Activated naive CD4-positive, alpha-beta T cell (primary cell): ENCODE data around the gene TMEM169.

ENCODE experiments used
- DNase-seq, 4 experiments: peaks; one replicate each; lab custom pipeline; 2025; lab: John Stamatoyannopoulos, UW

TMEM169 gene, protein sequence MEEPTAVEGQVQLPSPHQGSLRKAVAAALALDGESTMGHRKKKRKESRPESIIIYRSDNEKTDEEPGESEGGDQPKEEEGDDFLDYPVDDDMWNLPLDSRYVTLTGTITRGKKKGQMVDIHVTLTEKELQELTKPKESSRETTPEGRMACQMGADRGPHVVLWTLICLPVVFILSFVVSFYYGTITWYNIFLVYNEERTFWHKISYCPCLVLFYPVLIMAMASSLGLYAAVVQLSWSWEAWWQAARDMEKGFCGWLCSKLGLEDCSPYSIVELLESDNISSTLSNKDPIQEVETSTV

DNA sequence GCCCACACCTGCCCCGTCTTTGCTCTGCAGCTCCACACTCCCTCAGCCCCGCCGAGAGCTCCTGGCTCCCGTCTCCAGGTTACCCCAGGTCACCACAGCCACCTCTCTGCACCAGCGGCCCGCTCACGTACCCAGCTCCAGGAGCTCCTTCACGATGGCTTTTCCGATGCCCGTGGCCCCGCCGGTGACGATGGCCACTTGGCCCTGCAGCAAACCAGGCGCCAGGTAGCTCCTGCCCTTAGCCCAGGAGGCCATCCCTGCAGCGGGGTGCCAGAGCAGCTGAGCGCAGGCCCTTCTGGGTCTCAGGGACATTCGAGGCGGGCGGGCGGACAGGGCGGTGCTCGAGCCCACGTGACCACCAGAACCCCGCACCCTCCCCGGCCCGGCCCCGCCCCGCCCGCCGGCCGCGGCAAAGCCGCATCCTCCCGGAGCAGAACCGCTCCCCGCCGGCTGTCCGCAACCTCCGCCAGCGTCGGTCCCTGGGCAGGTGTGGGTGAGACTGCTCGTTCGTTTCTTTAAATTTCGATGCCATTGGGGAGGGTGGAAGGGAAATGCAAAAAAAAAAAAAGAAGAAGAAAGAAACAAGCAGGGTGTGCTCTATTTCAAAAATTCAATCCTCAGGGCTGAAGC lies at the start of gene TMEM169, which contains the start of gene PECR:
Gene TMEM169, plus strand, starts transcription at position 433 of the 630 bp plus-strand sequence. CDS start 14,045 bp downstream, outside the sequence.
Gene PECR, minus strand, starts transcription at position 323 of the 630 bp plus-strand sequence. Its CDS starts 68 bp downstream, at position 255.
- peak; percentile 27 to 67 (median 39) for DNase-seq

DNA sequence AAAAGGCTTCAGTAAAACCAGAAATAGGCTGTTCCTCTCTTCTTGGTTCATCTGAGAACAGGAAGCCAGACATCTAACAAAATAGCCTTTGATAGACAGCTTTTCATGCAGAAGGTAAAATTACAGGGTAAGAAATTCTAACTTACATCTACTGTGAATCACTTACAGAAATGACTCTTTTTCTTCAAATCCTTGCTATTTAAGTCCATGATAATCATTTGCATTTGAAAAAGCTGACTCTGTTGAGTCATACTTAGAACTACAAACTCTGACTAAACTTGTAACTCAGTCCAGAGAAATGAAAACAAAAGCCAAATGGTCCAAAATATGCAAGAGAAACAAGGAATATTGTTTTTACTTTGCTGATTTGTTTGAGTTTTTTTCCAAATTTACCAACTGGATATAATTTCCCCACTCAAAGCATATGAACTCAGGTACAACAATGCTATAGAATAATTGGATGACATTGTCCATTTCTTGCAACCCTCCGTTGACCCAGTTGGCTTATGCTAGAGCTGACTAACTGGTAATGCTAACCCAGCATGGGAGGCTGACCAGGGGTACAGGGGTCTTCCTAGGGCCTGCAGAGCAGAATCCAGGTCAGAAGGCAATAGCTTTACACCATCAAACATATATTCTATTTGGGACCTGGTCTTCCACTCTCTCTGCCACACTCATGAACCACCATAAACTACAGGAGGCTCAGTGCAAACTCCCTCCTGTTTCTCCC lies 49.6 kb upstream of the TMEM169 start:
- DNase-seq = no peak

DNA sequence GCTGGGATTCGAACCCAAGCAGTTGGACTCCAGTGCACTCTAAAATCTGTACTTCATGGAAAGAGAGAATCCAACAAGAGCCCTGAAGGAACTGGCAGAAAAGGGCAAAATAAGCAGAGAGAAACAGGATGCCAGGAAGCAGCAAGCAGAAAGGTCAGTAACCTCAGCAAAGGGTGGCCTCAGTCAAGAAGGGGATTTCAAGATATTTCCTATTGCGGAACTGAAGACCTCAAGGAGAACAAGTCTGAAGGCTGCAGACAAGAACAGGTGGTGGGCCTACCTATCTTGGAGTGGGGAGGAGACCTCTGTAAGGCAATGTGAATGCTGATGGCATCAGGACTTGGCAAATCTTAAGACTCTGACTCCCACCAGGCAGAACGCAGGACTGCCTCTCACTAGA lies 48.3 kb upstream of the TMEM169 start:
- no peak for DNase-seq

DNA sequence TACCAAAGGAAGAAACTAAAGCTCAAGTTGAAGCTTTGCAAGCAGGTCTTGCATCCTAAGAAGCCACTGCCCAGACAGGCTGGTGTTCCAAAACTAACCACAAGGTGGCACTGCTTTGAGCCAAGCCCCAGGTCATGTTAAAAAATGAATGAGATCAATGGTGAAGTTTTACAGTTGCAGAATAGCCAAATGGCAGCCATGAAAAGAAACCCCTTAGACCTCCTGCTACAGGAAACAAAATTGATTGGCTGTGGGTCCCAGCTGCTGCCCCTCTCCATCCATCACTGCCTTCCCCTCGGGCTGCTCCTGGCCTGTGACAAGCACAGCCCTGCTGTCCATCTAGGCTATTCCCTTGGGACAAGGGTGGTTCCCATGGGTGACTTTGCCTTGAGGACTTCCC lies 47.7 kb upstream of the TMEM169 start:
- peak; percentile 28 to 72 (median 70) for DNase-seq

DNA sequence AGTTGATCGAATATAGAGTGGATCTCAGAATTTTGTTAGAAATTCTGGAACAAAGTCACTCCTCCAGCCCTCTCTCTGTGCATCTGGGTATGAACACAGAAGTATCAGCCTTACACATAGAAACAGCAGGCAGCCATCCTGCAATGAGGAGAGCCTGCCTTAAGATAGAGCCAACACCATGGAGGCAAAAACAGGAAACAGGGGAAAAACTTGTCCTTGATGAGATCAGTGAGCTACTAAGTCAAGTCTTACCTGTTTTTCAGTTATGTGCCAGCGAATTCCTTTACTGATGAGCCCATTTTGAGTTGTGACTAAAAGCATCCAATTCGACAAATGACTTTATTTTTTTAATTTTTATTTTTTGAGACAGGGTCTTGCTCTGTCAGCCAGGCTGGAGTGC lies 41.8 kb upstream of the TMEM169 start:
- no peak for DNase-seq

DNA sequence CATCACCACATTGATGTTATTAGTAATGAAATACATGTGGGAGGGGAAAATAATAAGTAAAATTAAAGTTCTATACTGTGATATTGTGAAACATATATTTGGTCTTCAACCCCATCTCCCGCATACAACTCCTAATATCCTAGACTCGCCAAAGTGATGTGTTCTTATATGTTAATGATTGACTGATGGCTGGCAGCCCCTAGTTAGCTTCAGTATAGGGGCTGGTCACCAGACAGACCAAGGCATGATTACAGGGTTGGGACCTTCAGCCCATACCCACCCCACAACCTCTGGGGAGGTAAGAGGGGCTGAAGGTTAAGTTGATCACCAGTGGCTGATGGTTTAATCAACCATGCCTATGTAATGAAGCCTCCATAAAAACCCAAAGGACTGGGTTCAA lies 40.3 kb upstream of the TMEM169 start:
- no peak for DNase-seq

DNA sequence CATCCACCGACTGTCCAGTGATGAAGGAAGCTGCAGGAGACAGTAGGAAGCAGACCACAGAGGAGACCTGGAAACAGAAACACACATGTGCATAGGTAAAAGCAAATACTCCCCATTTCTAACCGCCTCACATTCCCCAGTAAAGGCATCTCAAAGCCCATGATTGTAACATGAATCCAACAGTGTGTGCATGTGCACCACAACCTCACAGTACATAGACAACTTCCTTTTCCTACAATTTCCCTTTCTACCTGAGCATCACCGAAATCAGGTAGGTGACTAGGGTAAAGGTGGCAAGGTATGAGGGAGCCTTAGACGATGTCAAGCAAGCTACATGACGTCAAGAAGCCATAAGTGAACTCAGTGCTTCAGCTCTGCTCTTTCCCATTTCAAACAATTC lies 37.8 kb upstream of the TMEM169 start:
- DNase-seq = no peak

DNA sequence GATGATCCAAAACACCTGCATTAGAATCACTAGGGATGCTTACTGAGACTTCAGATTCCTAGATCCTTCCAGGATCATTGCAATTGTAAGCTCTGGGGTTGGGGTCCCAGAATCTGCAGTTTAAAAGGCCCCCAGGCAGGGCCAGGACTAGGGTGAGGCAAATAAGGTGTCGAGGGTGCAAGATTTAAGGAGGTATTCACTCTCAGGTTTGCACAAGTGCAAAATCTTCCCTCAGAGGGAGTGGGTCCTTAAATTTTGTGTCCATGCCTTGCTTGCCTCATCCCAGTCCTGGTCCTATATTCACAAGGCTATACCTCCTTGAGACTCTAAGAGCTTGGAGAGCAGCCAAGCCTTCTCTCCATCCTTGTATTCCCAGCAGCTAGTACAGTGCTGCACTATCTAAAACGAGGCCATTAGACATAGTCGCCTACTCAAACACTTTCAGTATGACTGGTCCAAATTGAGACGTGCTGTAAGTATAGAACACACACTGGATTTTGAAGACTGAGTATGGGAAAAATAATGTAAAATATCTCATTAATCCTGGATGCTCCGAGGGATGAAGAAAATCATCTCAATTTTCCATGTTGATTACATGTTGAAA lies 36.7 kb upstream of the TMEM169 start:
- no peak for DNase-seq

DNA sequence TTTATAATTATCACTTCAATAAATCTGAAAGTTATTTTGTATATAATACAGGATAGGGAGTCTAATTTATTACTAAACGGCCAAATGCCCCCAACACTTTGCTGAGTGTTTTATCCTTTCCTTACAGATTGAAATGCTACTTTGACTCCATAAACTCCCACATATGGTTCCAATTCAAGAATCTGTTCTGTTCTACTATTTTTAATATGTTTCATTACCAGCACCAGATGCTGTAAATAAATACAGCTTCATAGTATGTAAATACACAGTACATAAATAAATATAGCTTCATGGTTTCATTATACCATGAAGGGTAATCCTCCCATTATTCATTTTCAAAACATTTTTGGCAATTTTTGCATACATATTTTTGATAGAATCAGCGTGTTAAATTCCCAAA lies 34.3 kb upstream of the TMEM169 start:
- DNase-seq = no peak

DNA sequence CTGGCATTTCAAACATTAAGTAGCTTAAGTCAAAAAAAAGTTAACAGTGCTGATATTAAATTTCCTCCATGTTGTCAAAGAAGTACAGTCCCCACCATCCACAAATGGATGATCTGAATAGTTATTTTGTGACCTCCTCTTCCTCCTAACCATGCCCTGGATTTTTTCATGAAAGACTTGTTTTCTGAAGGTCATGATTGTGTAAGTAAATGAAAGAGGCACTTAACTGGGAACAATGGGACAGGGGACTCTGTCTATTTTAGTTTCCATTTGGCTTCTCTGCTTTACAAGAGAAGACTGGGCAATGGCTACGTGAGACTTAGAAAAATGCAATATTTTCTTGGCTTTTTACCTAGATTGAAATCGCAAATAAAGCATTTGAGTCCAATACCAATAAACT lies 32.3 kb upstream of the TMEM169 start:
- DNase-seq = no peak

DNA sequence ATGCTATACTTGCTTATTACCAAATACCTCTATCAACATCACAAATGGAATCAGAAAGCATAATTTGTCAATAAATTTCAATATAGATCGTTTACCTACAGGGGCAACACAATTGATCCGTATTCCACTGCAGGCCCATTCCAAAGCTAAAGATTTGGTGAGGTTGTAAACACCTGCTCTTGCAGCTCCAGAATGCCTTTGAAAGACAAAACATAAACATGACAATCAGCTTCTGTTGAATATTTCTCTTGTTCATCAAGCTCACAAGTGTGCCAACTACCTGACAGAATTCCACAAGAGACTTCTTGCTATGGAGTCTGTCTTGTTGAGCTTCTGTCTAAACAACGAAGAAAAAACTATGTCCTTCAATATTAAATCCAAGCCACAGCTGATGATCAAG lies 30.4 kb upstream of the TMEM169 start:
- no peak for DNase-seq

DNA sequence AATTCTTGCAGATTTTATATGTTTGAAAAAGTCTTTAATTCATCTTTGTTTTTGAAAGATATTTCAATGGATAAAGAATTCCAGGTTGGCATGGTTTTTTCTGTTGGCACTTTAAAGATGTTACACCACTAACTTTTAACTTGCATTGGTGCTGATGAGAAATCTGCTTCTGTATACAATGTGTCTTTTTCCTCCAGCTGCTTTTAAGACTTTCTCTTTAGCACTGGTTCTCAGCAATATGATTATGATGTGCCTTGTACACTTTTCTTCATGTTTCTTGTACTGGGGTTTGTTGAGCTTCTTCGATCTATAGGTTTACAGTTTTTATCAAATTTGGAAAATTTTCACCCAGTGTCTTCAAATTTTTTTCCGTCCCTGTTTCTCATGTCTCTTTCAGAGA lies 29.3 kb upstream of the TMEM169 start:
- DNase-seq = no peak

DNA sequence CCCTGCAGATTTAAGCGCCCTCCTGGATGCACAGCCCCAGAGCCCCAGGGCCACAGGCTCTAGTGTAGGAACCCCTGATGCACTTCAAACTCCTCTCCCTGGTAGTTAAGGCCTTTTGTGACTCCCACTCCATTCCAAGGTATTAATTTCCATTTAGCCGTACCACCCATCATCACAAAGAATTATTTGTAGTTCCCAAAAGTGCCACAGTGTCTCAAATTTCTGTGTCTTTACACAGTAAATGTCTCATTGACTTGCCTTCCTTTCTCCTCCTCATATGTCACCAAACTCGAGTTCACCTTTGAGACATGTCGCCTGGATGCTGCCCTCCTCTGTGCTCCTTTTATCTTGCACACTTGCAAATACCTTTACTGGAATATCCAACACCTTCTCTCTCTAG lies 26.0 kb upstream of the TMEM169 start:
- DNase-seq = no peak

DNA sequence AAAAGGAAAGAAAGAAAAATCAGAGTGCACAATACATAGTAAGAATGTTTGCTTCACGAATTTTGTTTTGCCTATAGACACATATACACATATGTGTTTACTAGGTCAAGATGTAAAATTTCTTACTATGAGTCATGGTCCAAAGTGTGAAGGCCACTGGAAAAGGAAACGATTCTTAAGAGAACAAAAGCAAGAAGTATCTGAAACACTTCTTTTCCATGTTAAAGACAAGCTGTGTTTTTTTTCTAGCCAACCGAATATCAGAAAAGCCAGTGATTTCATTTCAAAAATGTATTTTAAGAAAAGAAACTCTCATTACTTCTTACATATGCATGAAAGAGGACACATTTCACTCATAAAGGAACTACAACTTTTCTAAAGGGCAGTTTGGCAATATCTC lies 25.0 kb upstream of the TMEM169 start:
- DNase-seq = no peak

DNA sequence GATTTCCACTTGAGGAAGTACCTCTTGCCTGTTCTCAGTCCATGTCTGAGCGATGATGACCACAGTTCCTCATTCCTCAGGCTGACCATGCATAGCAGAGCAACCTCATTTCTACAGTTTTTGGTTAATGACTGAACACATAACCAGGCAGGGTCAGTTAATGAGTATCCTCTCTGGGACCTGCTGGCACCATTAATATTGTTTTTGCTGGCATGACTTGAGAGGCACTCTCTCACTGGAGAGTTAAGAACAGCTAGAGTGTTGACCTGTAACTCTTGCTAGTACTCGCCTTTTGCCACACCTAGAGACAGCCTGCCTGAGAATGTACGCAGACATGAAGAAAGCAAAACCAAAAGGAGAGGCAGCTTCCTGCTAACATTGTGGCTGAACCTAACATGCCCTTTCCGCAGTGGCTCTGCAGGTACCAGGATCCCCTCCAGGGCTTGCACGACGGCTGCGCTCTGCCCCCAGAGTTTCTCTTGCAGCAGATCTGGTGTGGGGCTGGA lies 24.0 kb upstream of the TMEM169 start:
- DNase-seq = peak in 3 of 4 experiments; percentile 9 to 32 (median 28)

DNA sequence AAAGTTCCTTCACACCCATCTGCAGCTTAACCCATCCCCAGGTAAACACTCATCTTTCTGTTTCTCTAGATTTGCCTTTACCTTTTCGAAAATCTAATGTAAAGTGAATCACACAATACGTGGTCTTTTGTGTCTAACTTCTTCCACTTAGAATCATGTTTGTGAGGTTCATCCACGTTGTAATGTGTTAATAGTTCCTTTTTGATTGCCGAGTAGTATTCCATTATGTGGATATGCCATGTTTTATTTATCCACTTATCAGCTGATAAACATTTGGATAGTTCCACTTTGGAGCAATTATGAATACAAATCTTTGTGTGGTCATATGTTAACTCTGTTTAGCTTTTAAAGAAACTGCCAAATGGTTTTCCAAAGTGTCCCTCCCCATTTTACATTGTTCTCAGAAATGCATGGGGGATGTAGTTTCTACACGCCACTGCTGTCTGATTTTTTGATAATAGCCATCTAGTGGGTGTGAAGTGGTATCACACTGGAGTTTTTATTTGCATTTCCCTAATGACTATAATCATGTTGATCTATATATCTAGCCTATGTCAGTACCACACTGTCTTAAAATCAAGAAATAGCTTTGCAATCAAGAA lies 22.4 kb upstream of the TMEM169 start:
- no peak for DNase-seq

DNA sequence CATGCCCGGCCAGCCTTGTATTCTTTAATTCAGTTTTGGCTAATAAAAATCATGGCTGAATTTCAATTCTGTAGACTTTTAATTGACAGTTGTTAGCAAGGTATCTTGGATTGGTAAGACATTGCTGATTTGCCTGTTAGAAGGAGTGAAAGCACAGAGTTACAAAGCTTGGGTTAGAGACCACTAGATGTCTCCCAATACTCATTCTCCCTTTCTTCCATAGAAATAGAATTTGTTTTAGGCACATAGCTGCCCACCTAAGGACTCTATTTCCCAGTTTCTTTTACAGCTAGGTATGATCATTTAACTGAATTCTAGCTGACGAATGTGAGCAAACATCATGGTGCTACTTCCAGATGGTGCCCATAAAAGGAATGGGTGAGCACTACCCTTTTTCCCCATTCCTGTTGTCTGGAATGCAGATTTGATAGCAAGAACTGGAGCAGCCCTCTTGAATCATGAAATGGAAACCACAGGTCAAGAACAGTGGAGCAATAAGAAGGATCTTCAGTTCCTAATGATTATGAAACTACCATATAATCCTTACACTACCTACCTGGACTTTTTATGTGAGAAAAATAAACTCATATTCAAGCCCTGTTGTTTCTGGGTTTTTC lies 17.6 kb upstream of the TMEM169 start:
- DNase-seq = no peak

DNA sequence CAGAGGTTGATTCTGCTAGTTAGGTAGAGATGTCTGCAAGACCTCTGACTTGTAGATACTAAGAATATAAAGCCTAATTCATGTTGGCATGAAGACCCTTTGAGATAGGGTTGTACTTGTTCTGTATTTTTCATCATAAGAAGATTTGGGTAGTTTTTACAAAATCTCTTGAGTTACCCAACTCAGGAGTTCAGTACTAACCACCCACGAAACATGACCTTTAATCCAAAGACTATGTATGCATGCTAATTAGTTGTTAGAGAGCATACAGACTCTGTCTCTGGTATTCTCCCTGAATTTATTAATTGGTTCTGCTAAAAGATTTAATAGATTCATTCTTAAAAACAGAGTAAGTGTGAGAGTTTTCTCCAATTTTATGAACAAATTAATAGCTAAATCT lies 17.1 kb upstream of the TMEM169 start:
- no peak for DNase-seq

DNA sequence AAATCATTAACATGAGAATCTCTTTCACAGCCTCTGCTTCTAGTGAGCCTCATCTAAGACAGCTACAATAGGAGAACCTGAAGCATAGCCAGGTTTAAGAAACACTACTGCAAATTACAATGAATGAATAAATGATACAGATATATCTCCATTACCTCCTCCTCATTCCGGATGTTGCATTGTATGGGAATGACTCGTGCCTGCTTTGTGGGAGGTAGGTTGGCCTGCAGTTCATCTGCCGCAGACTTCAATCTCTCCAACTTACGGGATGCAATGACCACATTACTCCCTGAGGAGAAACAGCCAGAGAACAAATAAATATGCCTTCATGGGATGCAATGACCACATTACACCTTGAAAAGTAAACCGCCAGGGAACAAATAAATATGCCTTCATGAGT lies 15.5 kb upstream of the TMEM169 start:
- DNase-seq = no peak

DNA sequence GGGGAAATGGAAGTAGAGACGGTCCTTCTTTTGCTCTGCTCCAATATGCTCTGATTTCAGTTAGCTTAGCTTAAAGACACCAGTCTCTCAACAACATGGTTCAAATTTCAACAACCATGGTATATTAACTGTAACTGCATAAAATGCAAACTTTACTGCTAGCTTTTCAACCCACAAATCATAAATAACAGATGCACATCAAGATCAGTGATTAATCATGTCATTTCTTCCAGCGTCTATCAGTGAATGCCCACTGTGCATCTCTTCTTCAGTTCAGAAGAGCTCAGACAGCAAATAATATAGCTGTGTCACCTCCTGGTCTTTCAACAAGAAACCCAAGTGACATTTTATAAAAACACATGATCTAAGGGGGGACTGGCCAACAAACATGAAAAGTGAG lies 12.7 kb upstream of the TMEM169 start:
- no peak for DNase-seq

DNA sequence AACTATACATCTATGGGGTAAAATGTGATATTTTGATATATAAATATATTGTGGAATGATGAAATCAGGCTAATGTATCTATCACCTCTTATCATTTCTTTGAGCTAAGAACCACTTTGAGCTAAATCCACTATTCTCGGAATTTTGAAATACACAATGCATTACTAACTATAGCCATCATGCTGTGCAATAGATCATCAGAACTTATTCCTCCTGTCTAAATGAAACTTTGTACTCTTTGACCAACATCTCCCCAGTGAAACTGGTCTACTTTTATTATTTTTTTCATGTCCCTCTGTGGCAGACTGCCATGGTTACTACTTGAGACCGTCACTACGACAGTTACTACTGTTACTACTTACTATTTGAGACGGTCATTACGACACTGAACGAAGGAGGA lies 11.5 kb upstream of the TMEM169 start:
- DNase-seq = no peak
